ENCODE results near the gene TMEM164. TPM values are rescaled to one million over a fixed set of nuclear protein-coding genes. Genes with fewer than 3 reads are reported as not detected.

Gene TMEM164
- total RNA-seq, 1 donor from 2014 or later: 17.6 TPM

- no peak overlapping the region for H3K27ac ChIP-seq (ENCODE audit: low read depth, low read length)
- H3K9ac ChIP-seq (ENCODE audit: low read length): no peak overlapping the region
- Mint-ChIP-seq H3K27ac (ENCODE audit: unreplicated experiment) (no peak overlapping the region), H3K36me3 (ENCODE audit: low read depth, unreplicated experiment) (no peaks in the 10 kb centered on the region), H3K4me3 (ENCODE audit: unreplicated experiment) (no peak overlapping the region), H3K4me1 (ENCODE audit: low read depth, unreplicated experiment) (no peaks in the 10 kb centered on the region), H3K9me3 (ENCODE audit: unreplicated experiment) (no peaks in the 10 kb centered on the region), H3K27me3 (ENCODE audit: low read depth, unreplicated experiment) (no peaks in the 10 kb centered on the region)
- no peaks in the 10 kb centered on the region for H3K9me3 ChIP-seq (ENCODE audit: insufficient read depth, low read depth, low read length)
- no peaks in the 10 kb centered on the region for H3K79me2 ChIP-seq (ENCODE audit: insufficient read depth, low read length)
- no peak for DNase-seq (ENCODE audit: low read depth)
- TF ChIP-seq CTCF (IDR thresholded peaks at IDR 0.05; ENCODE audit: insufficient read depth, low read depth, low read length): no peak
- TF ChIP-seq EZH2 (IDR thresholded peaks at IDR 0.05; ENCODE audit: insufficient read depth, low read length): no peak
- no peaks in the 10 kb centered on the region for H3K4me1 ChIP-seq (ENCODE audit: insufficient read depth, low read length)
- no peaks in the 10 kb centered on the region for H3K27me3 ChIP-seq (ENCODE audit: insufficient read depth, low read length)
- H4K20me1 ChIP-seq (ENCODE audit: insufficient read depth, low read length): no peaks in the 10 kb centered on the region
- FAIRE-seq: peak; percentile 47
- H3K4me2 ChIP-seq (ENCODE audit: low read length): no peak overlapping the region
- no peaks in the 10 kb centered on the region for H3K36me3 ChIP-seq (ENCODE audit: insufficient read depth, low read length)
- H3K4me3 ChIP-seq (ENCODE audit: insufficient read depth, low read depth, low read length): no peak overlapping the region
- H2AFZ ChIP-seq (ENCODE audit: low read depth, low read length): no peak overlapping the region
These were observed 33.5 kb downstream of the TMEM164 start for GRCh38 chrX:110036162-110037033.

- no peak overlapping the region for H3K4me3 ChIP-seq (ENCODE audit: insufficient read depth, low read depth, low read length)
- H3K9ac ChIP-seq (ENCODE audit: low read length): no peak overlapping the region
- no peaks in the 10 kb centered on the region for H3K36me3 ChIP-seq (ENCODE audit: insufficient read depth, low read length)
- Mint-ChIP-seq H3K27me3 (ENCODE audit: low read depth, unreplicated experiment) (no peaks in the 10 kb centered on the region), H3K27ac (ENCODE audit: unreplicated experiment) (no peak overlapping the region), H3K9me3 (ENCODE audit: unreplicated experiment) (no peaks in the 10 kb centered on the region), H3K36me3 (ENCODE audit: low read depth, unreplicated experiment) (no peaks in the 10 kb centered on the region), H3K4me3 (ENCODE audit: unreplicated experiment) (no peak overlapping the region), H3K4me1 (ENCODE audit: low read depth, unreplicated experiment) (no peaks in the 10 kb centered on the region)
- H3K4me2 ChIP-seq (ENCODE audit: low read length): no peak overlapping the region
- TF ChIP-seq EZH2 (IDR thresholded peaks at IDR 0.05; ENCODE audit: insufficient read depth, low read length) (no peak), CTCF (IDR thresholded peaks at IDR 0.05; ENCODE audit: insufficient read depth, low read depth, low read length) (no peak)
- H3K27me3 ChIP-seq (ENCODE audit: insufficient read depth, low read length): no peaks in the 10 kb centered on the region
- no peaks in the 10 kb centered on the region for H3K4me1 ChIP-seq (ENCODE audit: insufficient read depth, low read length)
- no peaks in the 10 kb centered on the region for H4K20me1 ChIP-seq (ENCODE audit: insufficient read depth, low read length)
- DNase-seq (ENCODE audit: low read depth): no peak
- no peak for FAIRE-seq
- H3K27ac ChIP-seq (ENCODE audit: low read depth, low read length): no peak overlapping the region
- H3K79me2 ChIP-seq (ENCODE audit: insufficient read depth, low read length): no peaks in the 10 kb centered on the region
- H3K9me3 ChIP-seq (ENCODE audit: insufficient read depth, low read depth, low read length): no peaks in the 10 kb centered on the region
- no peak overlapping the region for H2AFZ ChIP-seq (ENCODE audit: low read depth, low read length)
These were observed 34.3 kb downstream of the TMEM164 start for GRCh38 chrX:110037178-110037577.

GRCh38 chrX:110038900-110039299 lies 36.0 kb downstream of the TMEM164 start:
- Mint-ChIP-seq H3K36me3 (ENCODE audit: low read depth, unreplicated experiment) (no peaks in the 10 kb centered on the region), H3K4me1 (ENCODE audit: low read depth, unreplicated experiment) (no peaks in the 10 kb centered on the region), H3K27ac (ENCODE audit: unreplicated experiment) (no peak overlapping the region), H3K4me3 (ENCODE audit: unreplicated experiment) (no peak overlapping the region), H3K9me3 (ENCODE audit: unreplicated experiment) (no peaks in the 10 kb centered on the region), H3K27me3 (ENCODE audit: low read depth, unreplicated experiment) (no peaks in the 10 kb centered on the region)
- Histone ChIP-seq H2AFZ (ENCODE audit: low read depth, low read length) (no peak overlapping the region), H3K27ac (ENCODE audit: low read depth, low read length) (no peak overlapping the region), H3K36me3 (ENCODE audit: insufficient read depth, low read length) (no peaks in the 10 kb centered on the region), H3K27me3 (ENCODE audit: insufficient read depth, low read length) (no peaks in the 10 kb centered on the region), H3K9ac (ENCODE audit: low read length) (no peak overlapping the region), H4K20me1 (ENCODE audit: insufficient read depth, low read length) (no peaks in the 10 kb centered on the region), H3K4me2 (ENCODE audit: low read length) (no peak overlapping the region), H3K4me3 (ENCODE audit: insufficient read depth, low read depth, low read length) (no peak overlapping the region), H3K9me3 (ENCODE audit: insufficient read depth, low read depth, low read length) (no peaks in the 10 kb centered on the region), H3K4me1 (ENCODE audit: insufficient read depth, low read length) (no peaks in the 10 kb centered on the region), H3K79me2 (ENCODE audit: insufficient read depth, low read length) (no peaks in the 10 kb centered on the region)
- FAIRE-seq (no peak), DNase-seq (ENCODE audit: low read depth) (no peak)
- TF ChIP-seq EZH2 (IDR thresholded peaks at IDR 0.05; ENCODE audit: insufficient read depth, low read length) (no peak), CTCF (IDR thresholded peaks at IDR 0.05; ENCODE audit: insufficient read depth, low read depth, low read length) (no peak)
